PC-3 (cell line): ENCODE measurements around the gene DCAF6.

Source experiments
- CTCF ChIP-seq: fragments of 300-600 bp; sonication (generic); conservative IDR thresholded peaks from 2 replicates; pipeline ENCODE4 v1.5.1; 2017; ENCODE audit warnings: antibody characterized with exemption, low read depth, mild to moderate bottlenecking, low read length
- EZH2 ChIP-seq: fragments of 300-600 bp; sonication (generic); IDR thresholded peaks from one replicate; pipeline ENCODE4 v1.6.1; 2017; ENCODE audit warnings: antibody characterized with exemption, mild to moderate bottlenecking, low read length; ENCODE audit not compliant: unreplicated experiment
- EZH2phosphoT487 ChIP-seq: fragments of 300-600 bp; sonication (generic); IDR thresholded peaks from 2 replicates; pipeline ENCODE4 v1.6.1; 2018; ENCODE audit warnings: mild to moderate bottlenecking, antibody characterized with exemption, low read length, borderline replicate concordance

- TF ChIP-seq CTCF (no peak), EZH2phosphoT487 (no peak), EZH2 (no peak)
Measured at GRCh38 chr1:168099337-168099801, 162.9 kb downstream of the DCAF6 start.
